H9 (cell line): ENCODE results near the gene NCOA5. TPM values are rescaled to one million over a fixed set of nuclear protein-coding genes. Genes with fewer than 3 reads are reported as not detected.

Source experiments
- DNase-seq: peaks from one replicate; pipeline ENCODE4 v3.0.0-alpha.2; 2017
- H2AFZ ChIP-seq: one replicate; pipeline ENCODE4 v1.6.1; 2013; ENCODE audit warnings: mild to moderate bottlenecking, low read length, control low read depth, moderate library complexity
- H2AK5ac ChIP-seq: 2 replicates; pipeline ENCODE4 v1.6.1; 2013; ENCODE audit warnings: low read length, control low read depth, mixed read lengths; ENCODE audit not compliant: insufficient read length
- H2BK120ac ChIP-seq: one replicate; pipeline ENCODE4 v1.6.1; 2013; ENCODE audit warnings: low read depth, mild to moderate bottlenecking, low read length, control low read depth, inconsistent platforms; ENCODE audit not compliant: poor library complexity, severe bottlenecking
- H2BK12ac ChIP-seq: 2 replicates; pipeline ENCODE4 v1.6.1; 2013; ENCODE audit warnings: low read length, control low read depth, mixed read lengths, low read depth; ENCODE audit not compliant: insufficient read length
- H2BK15ac ChIP-seq: 2 replicates; pipeline ENCODE4 v1.6.1; 2013; ENCODE audit warnings: low read depth, low read length, control low read depth
- H2BK20ac ChIP-seq: one replicate; pipeline ENCODE4 v1.6.1; 2013; ENCODE audit warnings: low read depth, mild to moderate bottlenecking, low read length, control low read depth, inconsistent platforms; ENCODE audit not compliant: poor library complexity, severe bottlenecking
- H2BK5ac ChIP-seq: 2 replicates; pipeline ENCODE4 v1.6.1; 2013; ENCODE audit warnings: low read length, control low read depth, mixed read lengths; ENCODE audit not compliant: insufficient read length
- H3K14ac ChIP-seq: 2 replicates; pipeline ENCODE4 v1.6.1; 2013; ENCODE audit warnings: low read length, control low read depth; ENCODE audit not compliant: insufficient read depth
- H3K18ac ChIP-seq: 2 replicates; pipeline ENCODE4 v1.6.1; 2013; ENCODE audit warnings: low read depth, mild to moderate bottlenecking, mixed read lengths, low read length, control low read depth; ENCODE audit not compliant: insufficient read length
- H3K23ac ChIP-seq: 2 replicates; pipeline ENCODE4 v1.6.1; 2013; ENCODE audit warnings: low read length, control low read depth, mixed read lengths, low read depth; ENCODE audit not compliant: insufficient read length
- H3K23me2 ChIP-seq: 2 replicates; pipeline ENCODE4 v1.6.1; 2013; ENCODE audit warnings: low read depth, mild to moderate bottlenecking, mixed read lengths, low read length, control low read depth; ENCODE audit not compliant: insufficient read length, poor library complexity, severe bottlenecking
- H3K27ac ChIP-seq: 2 replicates; pipeline ENCODE4 v1.5.1; 2013; ENCODE audit warnings: low read length, control low read depth, mixed read lengths, low read depth; ENCODE audit not compliant: insufficient read length
- H3K27me3 ChIP-seq: 2 replicates; pipeline ENCODE4 v1.6.1; 2013; ENCODE audit warnings: low read length, control low read depth, inconsistent platforms; ENCODE audit not compliant: insufficient read depth
- H3K4ac ChIP-seq: 2 replicates; pipeline ENCODE4 v1.6.1; 2013; ENCODE audit warnings: low read depth, mild to moderate bottlenecking, control low read depth, inconsistent platforms, low read length, moderate library complexity
- H3K4me1 ChIP-seq: 2 replicates; pipeline ENCODE4 v1.6.1; 2013; ENCODE audit warnings: low read length, control low read depth, inconsistent platforms; ENCODE audit not compliant: insufficient read depth
- H3K4me2 ChIP-seq: 2 replicates; pipeline ENCODE4 v1.6.1; 2013; ENCODE audit warnings: low read length, control low read depth, mixed read lengths; ENCODE audit not compliant: insufficient read length, insufficient read depth
- H3K56ac ChIP-seq: 2 replicates; pipeline ENCODE4 v1.6.1; 2013; ENCODE audit warnings: low read depth, mild to moderate bottlenecking, mixed read lengths, low read length, control low read depth; ENCODE audit not compliant: insufficient read length
- H3K79me1 ChIP-seq: 2 replicates; pipeline ENCODE4 v1.6.1; 2013; ENCODE audit warnings: low read depth, mild to moderate bottlenecking, moderate library complexity, low read length, control low read depth, inconsistent platforms; ENCODE audit not compliant: insufficient read depth, poor library complexity, severe bottlenecking
- H3K79me2 ChIP-seq: 2 replicates; pipeline ENCODE4 v1.6.1; 2013; ENCODE audit warnings: low read length, control low read depth, inconsistent platforms; ENCODE audit not compliant: insufficient read depth
- H3K9ac ChIP-seq: 2 replicates; pipeline ENCODE4 v1.6.1; 2013; ENCODE audit warnings: low read length, control low read depth, mixed read lengths; ENCODE audit not compliant: insufficient read length; ENCODE audit errors: extremely low read depth
- H3K9me3 ChIP-seq: one replicate; pipeline ENCODE4 v1.6.1; 2013; ENCODE audit warnings: low read depth, low read length, inconsistent platforms; ENCODE audit not compliant: control insufficient read depth
- H3T11ph ChIP-seq: one replicate; pipeline ENCODE4 v1.6.1; 2013; ENCODE audit warnings: mild to moderate bottlenecking, low read length, control low read depth, inconsistent platforms
- H4K20me1 ChIP-seq: one replicate; pipeline ENCODE4 v1.6.1; 2013; ENCODE audit not compliant: control insufficient read depth, insufficient read length, insufficient read depth
- H4K5ac ChIP-seq: 2 replicates; pipeline ENCODE4 v1.6.1; 2013; ENCODE audit warnings: low read depth, mild to moderate bottlenecking, mixed read lengths, low read length, control low read depth; ENCODE audit not compliant: insufficient read length
- H4K8ac ChIP-seq: replicated peaks from 2 replicates; pipeline ENCODE4 v1.6.1; 2013; ENCODE audit warnings: low read length, control low read depth, mixed read lengths, low read depth; ENCODE audit not compliant: insufficient read length
- H4K91ac ChIP-seq: 2 replicates; pipeline ENCODE4 v1.6.1; 2013; ENCODE audit warnings: low read depth, mild to moderate bottlenecking, moderate library complexity, mixed read lengths, low read length, control low read depth; ENCODE audit not compliant: insufficient read length
- H3K27ac Mint-ChIP-seq, 3 experiments: 2 replicates in 2 of 3; 3 replicates in 1 of 3; pipeline ENCODE4 v1.8.0; 2020 to 2021; ENCODE audit warnings: mixed read lengths in 3 of 3, mild to moderate bottlenecking in 1 of 3, moderate library complexity in 1 of 3
- H3K27me3 Mint-ChIP-seq: 2 replicates; pipeline ENCODE4 v1.8.0; 2021; ENCODE audit warnings: low read depth, mild to moderate bottlenecking, moderate library complexity, mixed read lengths
- H3K36me3 Mint-ChIP-seq, 3 experiments: 2 replicates in 2 of 3; 3 replicates in 1 of 3; pipeline ENCODE4 v1.8.0; 2020 to 2021; ENCODE audit warnings: low read depth in 3 of 3, mixed read lengths in 3 of 3; ENCODE audit not compliant: insufficient read depth in 1 of 3
- H3K4me1 Mint-ChIP-seq, 2 experiments: 2 replicates each; pipeline ENCODE4 v1.8.0; 2020; ENCODE audit warnings: mixed read lengths in 2 of 2
- H3K4me3 Mint-ChIP-seq, 2 experiments: 2 replicates in 1 of 2; 3 replicates in 1 of 2; pipeline ENCODE4 v1.8.0; 2020 to 2021; ENCODE audit warnings: mild to moderate bottlenecking in 2 of 2, mixed read lengths in 2 of 2, moderate library complexity in 1 of 2
- H3K9me3 Mint-ChIP-seq, 2 experiments: 2 replicates in 1 of 2; 3 replicates in 1 of 2; pipeline ENCODE4 v1.8.0; 2020; ENCODE audit warnings: mild to moderate bottlenecking in 2 of 2, mixed read lengths in 2 of 2, moderate library complexity in 1 of 2
- WGBS: extraction: QIAGEN DNeasy Blood & Tissue Kit; methylation state at CpG from one replicate; pipeline ENCODE4 v1.1.7; 2013; ENCODE audit warnings: missing lambda C conversion rate, low lambda C conversion rate, mixed read lengths; ENCODE audit not compliant: insufficient read length; ENCODE audit errors: extremely low coverage; 5-methylcytosine and 5-hydroxymethylcytosine counted together
- total RNA-seq: library from RNA; stranded (reverse); gene quantifications from 2 replicates; pipeline ENCODE4 v1.2.1, GENCODE V29; 2021
- TF ChIP-seq, protein P1 (sequence below): fragments of 200-600 bp; sonication (generic); conservative IDR thresholded peaks from 3 replicates; pipeline ENCODE4 v1.8.0; 2021; ENCODE audit warnings: antibody characterized with exemption, mild to moderate bottlenecking

The NCOA5 gene
- total RNA-seq, 1 experiment from 2014 or later = 55.7 TPM

DNA sequence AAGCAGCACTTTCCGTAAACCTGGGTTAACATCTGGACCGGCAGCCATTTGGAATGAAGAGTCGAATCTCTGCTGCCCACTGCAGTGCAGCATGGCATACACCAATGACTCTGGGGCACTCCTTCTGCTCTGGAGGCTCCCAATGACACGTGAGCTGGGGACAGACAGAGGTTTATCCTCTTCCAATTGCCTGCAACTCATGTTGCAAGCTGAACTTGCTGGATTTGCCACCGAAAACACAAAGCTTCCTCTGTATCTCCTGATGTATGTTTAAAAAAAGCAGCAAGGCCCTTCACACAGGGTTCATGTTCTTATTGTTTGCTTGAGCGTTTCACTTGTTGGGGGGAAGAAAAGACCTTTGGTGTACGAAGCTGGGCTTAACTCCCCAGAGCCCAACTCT is 10.8 kb downstream of the NCOA5 start:
- no peak overlapping the region for H2AK5ac ChIP-seq
- H3K9me3 ChIP-seq = no peaks in the 10 kb centered on the region
- no CpG with 5 or more reads among the region's 7 CpGs for WGBS
- no peak overlapping the region for H2AFZ ChIP-seq
- TF ChIP-seq, protein P1, sequence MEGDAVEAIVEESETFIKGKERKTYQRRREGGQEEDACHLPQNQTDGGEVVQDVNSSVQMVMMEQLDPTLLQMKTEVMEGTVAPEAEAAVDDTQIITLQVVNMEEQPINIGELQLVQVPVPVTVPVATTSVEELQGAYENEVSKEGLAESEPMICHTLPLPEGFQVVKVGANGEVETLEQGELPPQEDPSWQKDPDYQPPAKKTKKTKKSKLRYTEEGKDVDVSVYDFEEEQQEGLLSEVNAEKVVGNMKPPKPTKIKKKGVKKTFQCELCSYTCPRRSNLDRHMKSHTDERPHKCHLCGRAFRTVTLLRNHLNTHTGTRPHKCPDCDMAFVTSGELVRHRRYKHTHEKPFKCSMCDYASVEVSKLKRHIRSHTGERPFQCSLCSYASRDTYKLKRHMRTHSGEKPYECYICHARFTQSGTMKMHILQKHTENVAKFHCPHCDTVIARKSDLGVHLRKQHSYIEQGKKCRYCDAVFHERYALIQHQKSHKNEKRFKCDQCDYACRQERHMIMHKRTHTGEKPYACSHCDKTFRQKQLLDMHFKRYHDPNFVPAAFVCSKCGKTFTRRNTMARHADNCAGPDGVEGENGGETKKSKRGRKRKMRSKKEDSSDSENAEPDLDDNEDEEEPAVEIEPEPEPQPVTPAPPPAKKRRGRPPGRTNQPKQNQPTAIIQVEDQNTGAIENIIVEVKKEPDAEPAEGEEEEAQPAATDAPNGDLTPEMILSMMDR = no peak
- H3K56ac ChIP-seq = no peak overlapping the region
- no peak overlapping the region for H2BK120ac ChIP-seq
- peaks cover 13% of the 10 kb centered on the region for H3K4me1 ChIP-seq
- no peak overlapping the region for H4K5ac ChIP-seq
- no peak overlapping the region for H2BK20ac ChIP-seq
- no peak overlapping the region for H2BK15ac ChIP-seq
- no peaks in the 10 kb centered on the region for H3K79me1 ChIP-seq
- H3K4ac ChIP-seq = no peak overlapping the region
- H3K23ac ChIP-seq = no peak overlapping the region
- DNase-seq = no peak
- H3K27me3 ChIP-seq = no peaks in the 10 kb centered on the region
- H4K91ac ChIP-seq = no peak overlapping the region
- no peak overlapping the region for H3K14ac ChIP-seq
- H4K20me1 ChIP-seq = no peaks in the 10 kb centered on the region
- peaks cover 36 to 37% of the 10 kb centered on the region in 2 experiments for H3K4me1 Mint-ChIP-seq
- H3K36me3 Mint-ChIP-seq = peaks cover 7 to 31% (median 19%) of the 10 kb centered on the region in 3 experiments
- peaks cover 8% of the 10 kb centered on the region; the same call in 1 of the 2 replicates for H3K79me2 ChIP-seq
- H3K27ac Mint-ChIP-seq = peak overlapping the region in 2 of 3 experiments; percentile 54 to 78; a peak in 3 of 7 replicates
- H3K4me2 ChIP-seq = no peak overlapping the region
- no peak overlapping the region for H3T11ph ChIP-seq
- H3K27me3 Mint-ChIP-seq = no peaks in the 10 kb centered on the region
- H3K9ac ChIP-seq = no peak overlapping the region
- no peak overlapping the region for H2BK5ac ChIP-seq
- H3K4me3 Mint-ChIP-seq = no peak overlapping the region
- no peak overlapping the region for H3K18ac ChIP-seq
- H3K9me3 Mint-ChIP-seq = no peaks in the 10 kb centered on the region
- no peaks in the 10 kb centered on the region for H3K23me2 ChIP-seq
- H4K8ac ChIP-seq = no peak overlapping the region
- no peak overlapping the region for H3K27ac ChIP-seq
- H2BK12ac ChIP-seq = no peak overlapping the region
